SK-N-SH (cell line): ENCODE results near the gene OXGR1. TPM values are rescaled to one million over a fixed set of nuclear protein-coding genes. Genes with fewer than 3 reads are reported as not detected.

Source experiments
- CTCF ChIA-PET: fragments of 300-600, 350-600 bp; formaldehyde crosslinking; extraction: SDS; loops from one replicate; lab custom pipeline; 2021; lab: Yijun Ruan, JAX
- POLR2A ChIA-PET: fragments of 350-600 bp; sonication (Branson Sonifier 250); formaldehyde crosslinking; extraction: SDS; loops from one replicate; lab custom pipeline; 2020; ENCODE audit warnings: antibody characterized with exemption, inconsistent platforms; lab: Yijun Ruan, JAX
- DNase-seq: peaks from one replicate; pipeline ENCODE4 v3.0.0; 2012
- H2AFZ ChIP-seq: fragments of 200-600 bp; sonication (generic); 2 replicates; pipeline ENCODE4 v1.8.1; 2016; ENCODE audit warnings: antibody characterized with exemption, mild to moderate bottlenecking, low read depth
- H3F3A ChIP-seq: fragments of 200-600 bp; sonication (generic); replicated peaks from 2 replicates; pipeline ENCODE3; 2016; ENCODE audit warnings: antibody characterized with exemption, mild to moderate bottlenecking; ENCODE audit not compliant: insufficient read depth
- H3K27ac ChIP-seq, 2 experiments: fragments of 200-500 bp in 1 of 2; fragments of 200-600 bp in 1 of 2; sonication (Bioruptor generic) in 1 of 2; sonication (generic), shearing (Covaris generic) in 1 of 2; 2 replicates each; pipeline versions ENCODE4 v1.5.1 to v1.6.1; 2014 to 2016; ENCODE audit warnings: low read depth in 2 of 2, inconsistent platforms in 1 of 2, low read length in 1 of 2, mild to moderate bottlenecking in 1 of 2, mixed read lengths in 1 of 2
- H3K27me3 ChIP-seq: fragments of 200-600 bp; sonication (generic), shearing (Covaris generic); 2 replicates; pipeline ENCODE4 v1.6.1; 2016; ENCODE audit warnings: mixed run types; ENCODE audit not compliant: insufficient read depth
- H3K36me3 ChIP-seq, 2 experiments: fragments of 200-500 bp in 1 of 2; fragments of 200-600 bp in 1 of 2; sonication (Bioruptor generic) in 1 of 2; sonication (generic) in 1 of 2; replicated peaks in 1 of 2; 2 replicates each; pipeline versions ENCODE3 to v1.5.1; 2014 to 2016; ENCODE audit warnings: low read length in 1 of 2, mild to moderate bottlenecking in 1 of 2; ENCODE audit not compliant: insufficient read depth in 2 of 2, control insufficient read depth in 1 of 2
- H3K4me1 ChIP-seq, 2 experiments: fragments of 200-500 bp in 1 of 2; fragments of 200-600 bp in 1 of 2; sonication (Bioruptor generic) in 1 of 2; sonication (generic), shearing (Covaris generic) in 1 of 2; 2 replicates each; pipeline versions ENCODE4 v1.5.1 to v1.6.1; 2014 to 2016; ENCODE audit warnings: low read depth in 1 of 2, low read length in 1 of 2, mixed run types in 1 of 2; ENCODE audit not compliant: insufficient read depth in 2 of 2, control insufficient read depth in 1 of 2
- H3K4me2 ChIP-seq: fragments of 200-600 bp; sonication (generic), shearing (Covaris generic); 2 replicates; pipeline ENCODE4 v1.6.1; 2017; ENCODE audit warnings: mixed run types
- H3K4me3 ChIP-seq, 2 experiments: fragments of 200-500 bp in 1 of 2; fragments of 200-600 bp in 1 of 2; sonication (Bioruptor generic) in 1 of 2; sonication (generic), shearing (Covaris generic) in 1 of 2; 2 replicates each; pipeline versions ENCODE4 v1.5.1 to v1.8.1; 2014 to 2016; ENCODE audit warnings: low read depth in 2 of 2, inconsistent platforms in 1 of 2, low read length in 1 of 2, mild to moderate bottlenecking in 1 of 2, mixed read lengths in 1 of 2, moderate library complexity in 1 of 2
- H3K79me2 ChIP-seq: fragments of 200-600 bp; sonication (generic); 2 replicates; pipeline ENCODE4 v1.8.1; 2017; ENCODE audit warnings: mild to moderate bottlenecking; ENCODE audit not compliant: insufficient read depth
- H3K9ac ChIP-seq: fragments of 200-600 bp; sonication (generic); 2 replicates; pipeline ENCODE4 v1.6.1; 2017; ENCODE audit warnings: mixed run types
- H3K9me2 ChIP-seq: fragments of 200-600 bp; sonication (generic); 2 replicates; pipeline ENCODE4 v1.6.1; 2017; ENCODE audit warnings: mixed run types
- H3K9me3 ChIP-seq: fragments of 200-600 bp; sonication (generic); 2 replicates; pipeline ENCODE4 v1.6.1; 2017; ENCODE audit warnings: mixed run types, mild to moderate bottlenecking, moderate library complexity
- H4K20me1 ChIP-seq: fragments of 200-600 bp; sonication (generic); 2 replicates; pipeline ENCODE4 v1.6.1; 2017; ENCODE audit warnings: mild to moderate bottlenecking, mixed run types; ENCODE audit not compliant: insufficient read depth
- EP300 ChIP-seq, 2 experiments: IDR thresholded peaks; 2 replicates each; pipeline versions ENCODE4 v1.4.0 to v1.6.1; 2012; ENCODE audit warnings: borderline replicate concordance in 1 of 2, low read depth in 1 of 2, low read length in 1 of 2
- EZH2phosphoT487 ChIP-seq: fragments of 200-600 bp; sonication (generic); IDR thresholded peaks from 2 replicates; pipeline ENCODE4 v1.6.1; 2017; ENCODE audit warnings: low read depth, mixed run types, mild to moderate bottlenecking, antibody characterized with exemption, moderate library complexity, borderline replicate concordance
- FOXM1 ChIP-seq: IDR thresholded peaks from 2 replicates; pipeline ENCODE4 v1.4.0; 2012; ENCODE audit warnings: low read depth, mild to moderate bottlenecking
- GABPA ChIP-seq: IDR thresholded peaks from 2 replicates; pipeline ENCODE4 v1.4.0; 2012; ENCODE audit warnings: low read depth, mild to moderate bottlenecking
- JUND ChIP-seq: IDR thresholded peaks from 2 replicates; pipeline ENCODE4 v1.4.0; 2012
- MEF2A ChIP-seq: IDR thresholded peaks from 2 replicates; pipeline ENCODE4 v1.4.0; 2012; ENCODE audit warnings: low read depth, borderline replicate concordance
- RAD21 ChIP-seq: IDR thresholded peaks from 2 replicates; pipeline ENCODE4 v1.6.1; 2012; ENCODE audit warnings: mild to moderate bottlenecking, low read length
- RXRA ChIP-seq: IDR thresholded peaks from 2 replicates; pipeline ENCODE4 v1.4.0; 2012; ENCODE audit warnings: low read depth, mild to moderate bottlenecking, borderline replicate concordance
- SIN3A ChIP-seq: IDR thresholded peaks from 2 replicates; pipeline ENCODE4 v1.6.1; 2012; ENCODE audit warnings: low read depth, mild to moderate bottlenecking, low read length, moderate library complexity, borderline replicate concordance
- TAF1 ChIP-seq: IDR thresholded peaks from 2 replicates; pipeline ENCODE4 v1.6.1; 2012; ENCODE audit warnings: low read depth, mild to moderate bottlenecking, low read length, moderate library complexity, borderline replicate concordance
- TEAD4 ChIP-seq: IDR thresholded peaks from 2 replicates; pipeline ENCODE4 v1.4.0; 2012; ENCODE audit warnings: mild to moderate bottlenecking, borderline replicate concordance; ENCODE audit not compliant: insufficient read depth
- YY1 ChIP-seq: IDR thresholded peaks from 2 replicates; pipeline ENCODE4 v1.4.0; 2012; ENCODE audit warnings: low read depth, mild to moderate bottlenecking
- ZBTB33 ChIP-seq: IDR thresholded peaks from 2 replicates; pipeline ENCODE4 v1.4.0; 2012; ENCODE audit warnings: low read depth, borderline replicate concordance
- WGBS: methylation state at CpG from one replicate; pipeline ENCODE4 v1.1.6; 2017; ENCODE audit warnings: low lambda C conversion rate; 5-methylcytosine and 5-hydroxymethylcytosine counted together
- polyA plus RNA-seq, 3 experiments: library from polyadenylated mRNA; depleted of rRNA; stranded (reverse); fragments of >200 nt; gene quantifications; 2 replicates each; pipeline ENCODE4 v1.2.3, GENCODE V29; 2012

OXGR1 gene
- polyA plus RNA-seq, 1 of the 3 experiments (the other 2 are of a cell fraction), result not detected

- TF ChIP-seq SIN3A (no peak), TAF1 (no peak), TEAD4 (no peak), YY1 (no peak), EP300 (IDR thresholded peaks at IDR 0.05; ENCODE audit: borderline replicate concordance in 1 of 2, low read depth in 1 of 2, low read length in 1 of 2) (no peak), EZH2phosphoT487 (no peak), GABPA (no peak), RXRA (no peak), MEF2A (no peak)
- ChIA-PET CTCF (interaction anchor here (0.7 kb wide), 1 partner anchor 89 kb away, joined by 3 read pairs; no protein-coding TSS in a partner anchor), POLR2A (no interaction called here)
- Histone ChIP-seq H3K9ac (no peak overlapping the region), H3K9me3 (no peaks in the 10 kb centered on the region), H3K4me1 (peaks cover 0 to 2% of the 10 kb centered on the region in 2 experiments; a peak in 1 of 4 replicates), H3K79me2 (no peaks in the 10 kb centered on the region), H3K9me2 (no peaks in the 10 kb centered on the region), H4K20me1 (no peaks in the 10 kb centered on the region), H3K27ac (no peak overlapping the region), H3K4me2 (no peak overlapping the region), H3K4me3 (no peak overlapping the region), H2AFZ (no peak overlapping the region), H3K27me3 (no peaks in the 10 kb centered on the region; the same call in 1 of the 2 replicates), H3F3A (no peaks in the 10 kb centered on the region), H3K36me3 (no peaks in the 10 kb centered on the region)
- 61% methylated on average over 4 of the region's 4 CpGs for WGBS
- no peak for DNase-seq
Measured at GRCh38 chr13:97021241-97021640, 27.0 kb upstream of the OXGR1 start.

- H4K20me1 ChIP-seq, result no peaks in the 10 kb centered on the region
- H3K4me1 ChIP-seq, result peaks cover 0 to 2% of the 10 kb centered on the region in 2 experiments; a peak in 1 of 4 replicates
- H3K27me3 ChIP-seq, result no peaks in the 10 kb centered on the region; the same call in 1 of the 2 replicates
- no peaks in the 10 kb centered on the region for H3K9me3 ChIP-seq
- WGBS, result 69% methylated on average over 3 of the region's 3 CpGs
- H3K4me3 ChIP-seq, result no peak overlapping the region
- H3K79me2 ChIP-seq, result no peaks in the 10 kb centered on the region
- DNase-seq, result no peak
- no peak overlapping the region for H2AFZ ChIP-seq
- H3K27ac ChIP-seq, result no peak overlapping the region
- no peak overlapping the region for H3K4me2 ChIP-seq
- no peak overlapping the region for H3K9ac ChIP-seq
- H3F3A ChIP-seq, result no peaks in the 10 kb centered on the region
- H3K9me2 ChIP-seq, result no peaks in the 10 kb centered on the region
- CTCF ChIA-PET, result interaction anchor here (0.7 kb wide), 1 partner anchor 192 kb away, joined by 3 read pairs; no protein-coding TSS in a partner anchor
- POLR2A ChIA-PET, result no interaction called here
- no peaks in the 10 kb centered on the region for H3K36me3 ChIP-seq
- TF ChIP-seq ZBTB33, result no peak
- TF ChIP-seq FOXM1, result no peak
- TF ChIP-seq TEAD4, result no peak
- no peak for TF ChIP-seq RAD21
- no peak for TF ChIP-seq JUND
Measured at GRCh38 chr13:97020689-97021240, 26.5 kb upstream of the OXGR1 start.
